Right atrium auricular region (tissue), 2 donors: ENCODE results near the gene TNS3. TPM values are rescaled to one million over a fixed set of nuclear protein-coding genes. Genes with fewer than 3 reads are reported as not detected.

Experiments
- DNase-seq: peaks from one replicate; pipeline ENCODE4 v3.0.0-alpha.2; 2019; ENCODE audit warnings: low spot score
- H3K27ac ChIP-seq, 2 donors: fragments of 200-600 bp; sonication (generic); 1 replicate in 1 of 2; 2 replicates in 1 of 2; pipeline ENCODE4 v1.5.1; 2016 to 2019
- H3K27me3 ChIP-seq, 2 donors: fragments of 200-600 bp; sonication (generic); one replicate each; pipeline versions ENCODE4 v1.5.1 to v1.6.0; 2017 to 2019
- H3K36me3 ChIP-seq: fragments of 200-600 bp; sonication (generic); one replicate; pipeline ENCODE4 v1.5.1; 2016
- H3K4me1 ChIP-seq, 2 donors: fragments of 200-600 bp; sonication (generic); one replicate each; pipeline versions ENCODE4 v1.5.1 to v1.6.0; 2017 to 2019
- H3K4me3 ChIP-seq, 2 donors: fragments of 200-600 bp; sonication (generic); 1 replicate in 1 of 2; 2 replicates in 1 of 2; pipeline ENCODE4 v1.5.1; 2017 to 2019; ENCODE audit warnings: mild to moderate bottlenecking in 1 of 2, moderate library complexity in 1 of 2
- H3K9me3 ChIP-seq, 2 donors: fragments of 200-600 bp; sonication (generic); one replicate each; pipeline ENCODE4 v1.5.1; 2019
- CTCF ChIP-seq, 2 donors: fragments of 200-600 bp; sonication (generic); IDR thresholded peaks; one replicate each; pipeline ENCODE4 v1.5.1; 2019; ENCODE audit warnings: antibody characterized with exemption in 2 of 2
- total RNA-seq, 2 donors: library from RNA; depleted of rRNA; stranded (reverse); fragments of >200 nt; gene quantifications; one replicate each; pipeline ENCODE4 v1.1.0, GENCODE V29; 2016

TNS3 gene
- total RNA-seq, 2 donors from 2014 or later, result 39.7 to 44.4 TPM

GRCh38 chr7:47452295-47452694 is 129.6 kb downstream of the TNS3 start:
- no peaks in the 10 kb centered on the region for H3K27me3 ChIP-seq
- no peaks in the 10 kb centered on the region for H3K9me3 ChIP-seq
- peaks cover 0 to 36% of the 10 kb centered on the region in 2 donors for H3K4me1 ChIP-seq
- H3K27ac ChIP-seq, result peak overlapping the region; percentile 83 to 87
- no peak for TF ChIP-seq CTCF (IDR thresholded peaks at IDR 0.05)
- H3K4me3 ChIP-seq, result no peak overlapping the region
- no peak for DNase-seq
- H3K36me3 ChIP-seq, result no peaks in the 10 kb centered on the region

GRCh38 chr7:47451851-47452205 is 130.1 kb downstream of the TNS3 start:
- Histone ChIP-seq H3K4me3 (no peak overlapping the region), H3K9me3 (no peaks in the 10 kb centered on the region), H3K36me3 (no peaks in the 10 kb centered on the region), H3K27ac (peak overlapping the region; percentile 83 to 87), H3K27me3 (no peaks in the 10 kb centered on the region), H3K4me1 (peaks cover 0 to 40% of the 10 kb centered on the region in 2 donors)
- DNase-seq, result no peak
- TF ChIP-seq CTCF (IDR thresholded peaks at IDR 0.05), result no peak

DNA sequence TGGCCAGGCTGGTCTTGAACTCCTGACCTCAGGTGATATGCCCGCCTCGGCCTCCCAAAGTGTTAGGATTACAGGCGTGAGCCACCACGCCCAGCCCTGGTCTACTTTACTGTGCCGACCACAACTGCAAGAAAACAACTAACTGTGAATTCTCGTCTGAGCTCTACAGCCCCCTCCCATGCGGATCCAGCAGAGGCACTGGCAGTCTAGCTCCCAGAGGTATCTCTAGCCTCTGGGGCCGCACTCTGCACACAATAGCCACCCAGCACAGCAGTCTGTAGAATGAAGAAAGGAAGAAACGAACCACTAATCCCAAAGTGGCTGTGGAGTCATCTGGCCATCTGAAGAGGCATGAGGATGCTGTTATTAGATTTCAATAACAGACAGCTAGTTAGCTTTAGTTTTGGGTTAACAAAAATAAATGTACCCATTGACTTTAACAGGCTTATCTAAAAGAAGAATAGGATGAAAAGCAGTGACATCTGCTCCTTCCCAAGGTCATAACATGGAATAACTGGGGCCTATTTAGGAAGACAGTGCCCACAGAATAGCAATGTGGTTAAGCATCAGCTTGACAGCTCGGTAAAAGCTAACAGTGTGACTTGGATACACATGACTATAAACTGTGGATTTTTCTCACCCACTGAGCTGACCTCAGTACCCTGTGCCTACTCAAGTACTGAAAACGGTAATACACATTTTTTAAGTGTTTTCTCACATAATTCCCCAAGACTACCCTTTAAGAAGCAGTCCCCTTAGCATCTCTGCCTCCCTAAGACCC is 131.9 kb downstream of the TNS3 start:
- Histone ChIP-seq H3K4me3 (no peak overlapping the region), H3K4me1 (peaks cover 0 to 48% of the 10 kb centered on the region in 2 donors), H3K36me3 (no peaks in the 10 kb centered on the region), H3K27ac (peak overlapping the region; percentile 37 to 45), H3K27me3 (no peaks in the 10 kb centered on the region), H3K9me3 (no peaks in the 10 kb centered on the region)
- TF ChIP-seq CTCF (IDR thresholded peaks at IDR 0.05), result no peak
- DNase-seq, result no peak

GRCh38 chr7:47448971-47449370 is 132.9 kb downstream of the TNS3 start:
- no peak for TF ChIP-seq CTCF (IDR thresholded peaks at IDR 0.05)
- no peaks in the 10 kb centered on the region for H3K9me3 ChIP-seq
- H3K27ac ChIP-seq, result no peak overlapping the region
- no peak overlapping the region for H3K4me3 ChIP-seq
- peaks cover 0 to 41% of the 10 kb centered on the region in 2 donors for H3K4me1 ChIP-seq
- no peaks in the 10 kb centered on the region for H3K27me3 ChIP-seq
- no peak for DNase-seq
- H3K36me3 ChIP-seq, result no peaks in the 10 kb centered on the region

DNA sequence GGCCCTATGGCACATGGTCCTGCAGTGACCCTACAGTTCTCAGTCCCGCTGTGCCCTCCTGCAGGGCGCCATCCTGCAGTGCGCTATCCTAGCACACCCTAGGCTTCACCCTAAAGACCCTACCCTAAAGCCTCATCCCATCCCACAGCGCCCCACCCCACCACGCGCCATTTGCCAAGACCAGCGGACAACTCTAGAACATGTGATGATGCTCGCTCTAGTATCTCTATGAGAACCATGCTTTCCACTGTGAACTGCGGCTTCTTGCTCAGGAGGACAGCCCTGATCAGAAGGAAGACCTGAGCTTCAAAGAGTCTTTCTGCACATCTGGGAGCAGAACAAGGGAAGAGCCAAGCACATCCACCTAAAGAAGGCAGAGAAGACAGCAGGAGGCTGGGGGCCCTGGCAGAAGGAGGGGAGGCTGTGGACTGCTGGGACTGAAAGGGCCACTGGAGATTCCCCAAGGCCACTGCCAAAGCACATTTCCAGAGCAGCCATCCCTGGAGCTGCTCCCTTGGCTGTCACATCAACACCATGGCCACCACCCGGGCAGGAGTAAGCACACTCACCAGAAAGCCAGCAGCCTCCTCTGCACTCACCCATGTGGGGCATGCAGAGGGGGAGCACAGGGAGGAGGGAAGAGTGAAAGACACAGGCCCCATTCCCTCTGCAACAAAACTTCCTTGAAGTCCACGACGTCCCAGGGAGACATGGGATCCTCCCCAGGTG is 134.1 kb downstream of the TNS3 start:
- no peak for TF ChIP-seq CTCF (IDR thresholded peaks at IDR 0.05)
- no peaks in the 10 kb centered on the region for H3K27me3 ChIP-seq
- peaks cover 0 to 29% of the 10 kb centered on the region in 2 donors for H3K4me1 ChIP-seq
- no peak overlapping the region for H3K4me3 ChIP-seq
- no peaks in the 10 kb centered on the region for H3K9me3 ChIP-seq
- no peak for DNase-seq
- H3K36me3 ChIP-seq, result no peaks in the 10 kb centered on the region
- H3K27ac ChIP-seq, result no peak overlapping the region
